ENCODE results near the gene ACAD8. TPM values are rescaled to one million over a fixed set of nuclear protein-coding genes. Genes with fewer than 3 reads are reported as not detected.

Gene ACAD8
- total and polyA plus RNA-seq, 10 of the 15 experiments (the other 5 are each of a cell fraction or from before 2014, with no cell fraction given) = 9.9 to 34.8 (median 22.2) TPM

DNA sequence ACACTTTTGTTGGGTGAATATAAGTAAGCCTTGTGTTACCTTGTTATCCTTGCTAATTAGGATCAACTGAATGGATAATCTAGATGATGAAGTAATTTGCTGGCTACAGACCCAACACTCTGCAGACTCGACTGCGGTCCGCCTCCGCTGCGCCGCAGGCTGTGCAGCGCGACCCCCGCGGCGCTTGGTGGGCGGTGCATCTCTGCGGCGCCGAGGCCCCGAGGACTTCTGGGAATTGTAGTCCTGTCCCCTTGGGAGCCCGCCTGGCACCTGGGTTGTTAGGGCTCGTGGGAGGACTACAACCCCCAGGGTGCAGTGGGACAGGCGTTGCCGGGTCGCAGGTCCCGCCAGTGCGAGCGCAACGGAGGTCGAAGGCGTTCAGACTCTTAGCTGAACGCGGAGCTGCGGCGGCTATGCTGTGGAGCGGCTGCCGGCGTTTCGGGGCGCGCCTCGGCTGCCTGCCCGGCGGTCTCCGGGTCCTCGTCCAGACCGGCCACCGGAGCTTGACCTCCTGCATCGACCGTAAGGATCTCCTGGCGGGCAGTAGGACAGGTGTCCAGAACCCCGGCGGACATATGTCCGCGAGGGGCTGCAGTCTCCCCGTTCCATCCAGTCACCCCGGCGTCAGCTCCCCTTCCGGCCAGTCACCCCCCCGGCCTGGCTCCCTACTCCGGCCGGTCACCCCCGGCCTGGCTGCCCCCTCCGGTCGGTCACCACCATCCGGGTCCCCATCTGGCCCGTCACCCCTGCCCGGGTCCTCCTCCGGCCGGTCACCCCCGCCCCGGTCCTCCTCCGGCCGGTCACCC, at the start of gene ACAD8, which contains the start of gene THYN1 (continued):
- TF ChIP-seq PKNOX1 (IDR thresholded peaks at IDR 0.05) (no peak; the same call in 1 of the 2 replicates), NFIC (IDR thresholded peaks at IDR 0.05; ENCODE audit: low read depth, low read length) (no peak), SIX5 (IDR thresholded peaks at IDR 0.05; ENCODE audit: low read depth, low read length, severe bottlenecking) (peak; percentile 94), NR2C2 (IDR thresholded peaks at IDR 0.05; ENCODE audit: borderline replicate concordance, control insufficient read depth, insufficient read length, low read depth) (no peak), NR2C1 (IDR thresholded peaks at IDR 0.05) (peak; percentile 98), POLR2AphosphoS5 (IDR thresholded peaks at IDR 0.05; ENCODE audit: low read length) (peak; percentile 72), RCOR1 (conservative IDR thresholded peaks at IDR 0.05; ENCODE audit: low read depth, low read length) (0 out of 2 replicates have a peak, but pooled peaks have one; percentile 62), CREB1 (IDR thresholded peaks at IDR 0.05; ENCODE audit: low read depth) (peak; percentile 75; the same call in 1 of the 2 replicates), BCL11A (IDR thresholded peaks at IDR 0.05; ENCODE audit: low read depth, low read length) (no peak), ZNF384 (IDR thresholded peaks at IDR 0.05; ENCODE audit: borderline replicate concordance, low read depth, low read length) (no peak), ETV6 (conservative IDR thresholded peaks at IDR 0.05 in 1 of 2, IDR thresholded peaks at IDR 0.05 in 1 of 2; ENCODE audit: borderline replicate concordance in 1 of 2, low read depth in 1 of 2) (no peak), USF2 (IDR thresholded peaks at IDR 0.05; ENCODE audit: borderline replicate concordance, low read depth, low read length) (no peak), TCF3 (IDR thresholded peaks at IDR 0.05; ENCODE audit: borderline replicate concordance, insufficient read depth, low read depth, low read length) (0 out of 2 replicates have a peak, but pooled peaks have one; percentile 13), ATF7 (IDR thresholded peaks at IDR 0.05; ENCODE audit: low read depth) (peak; percentile 25; the same call in 1 of the 2 replicates), STAT3 (IDR thresholded peaks at IDR 0.05; ENCODE audit: low read depth, low read length) (no peak), MLLT1 (IDR thresholded peaks at IDR 0.05) (no peak), NFXL1 (IDR thresholded peaks at IDR 0.05; ENCODE audit: borderline replicate concordance) (no peak), EED (IDR thresholded peaks at IDR 0.05; ENCODE audit: low read depth) (no peak), TARDBP (IDR thresholded peaks at IDR 0.05; ENCODE audit: borderline replicate concordance) (peak; percentile 93; the same call in 1 of the 2 replicates), POU2F2 (IDR thresholded peaks at IDR 0.05; ENCODE audit: borderline replicate concordance, low read depth, low read length) (no peak), MTA2 (IDR thresholded peaks at IDR 0.05; ENCODE audit: low read depth) (peak; percentile 73), TAF1 (IDR thresholded peaks at IDR 0.05; ENCODE audit: borderline replicate concordance, low read depth, low read length) (peak; percentile 78; the same call in 1 of the 2 replicates)
- TF ChIP-seq, protein P1, sequence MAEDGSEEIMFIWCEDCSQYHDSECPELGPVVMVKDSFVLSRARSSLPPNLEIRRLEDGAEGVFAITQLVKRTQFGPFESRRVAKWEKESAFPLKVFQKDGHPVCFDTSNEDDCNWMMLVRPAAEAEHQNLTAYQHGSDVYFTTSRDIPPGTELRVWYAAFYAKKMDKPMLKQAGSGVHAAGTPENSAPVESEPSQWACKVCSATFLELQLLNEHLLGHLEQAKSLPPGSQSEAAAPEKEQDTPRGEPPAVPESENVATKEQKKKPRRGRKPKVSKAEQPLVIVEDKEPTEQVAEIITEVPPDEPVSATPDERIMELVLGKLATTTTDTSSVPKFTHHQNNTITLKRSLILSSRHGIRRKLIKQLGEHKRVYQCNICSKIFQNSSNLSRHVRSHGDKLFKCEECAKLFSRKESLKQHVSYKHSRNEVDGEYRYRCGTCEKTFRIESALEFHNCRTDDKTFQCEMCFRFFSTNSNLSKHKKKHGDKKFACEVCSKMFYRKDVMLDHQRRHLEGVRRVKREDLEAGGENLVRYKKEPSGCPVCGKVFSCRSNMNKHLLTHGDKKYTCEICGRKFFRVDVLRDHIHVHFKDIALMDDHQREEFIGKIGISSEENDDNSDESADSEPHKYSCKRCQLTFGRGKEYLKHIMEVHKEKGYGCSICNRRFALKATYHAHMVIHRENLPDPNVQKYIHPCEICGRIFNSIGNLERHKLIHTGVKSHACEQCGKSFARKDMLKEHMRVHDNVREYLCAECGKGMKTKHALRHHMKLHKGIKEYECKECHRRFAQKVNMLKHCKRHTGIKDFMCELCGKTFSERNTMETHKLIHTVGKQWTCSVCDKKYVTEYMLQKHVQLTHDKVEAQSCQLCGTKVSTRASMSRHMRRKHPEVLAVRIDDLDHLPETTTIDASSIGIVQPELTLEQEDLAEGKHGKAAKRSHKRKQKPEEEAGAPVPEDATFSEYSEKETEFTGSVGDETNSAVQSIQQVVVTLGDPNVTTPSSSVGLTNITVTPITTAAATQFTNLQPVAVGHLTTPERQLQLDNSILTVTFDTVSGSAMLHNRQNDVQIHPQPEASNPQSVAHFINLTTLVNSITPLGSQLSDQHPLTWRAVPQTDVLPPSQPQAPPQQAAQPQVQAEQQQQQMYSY (CRISPR knock-in tag; IDR thresholded peaks at IDR 0.05) = no peak

Data from GM12878 (cell line).